ENCODE data around the gene GIT1.
A peak's percentile ranks its signal among the peaks of the same experiment; 100 is the strongest.

GIT1 gene, protein sequence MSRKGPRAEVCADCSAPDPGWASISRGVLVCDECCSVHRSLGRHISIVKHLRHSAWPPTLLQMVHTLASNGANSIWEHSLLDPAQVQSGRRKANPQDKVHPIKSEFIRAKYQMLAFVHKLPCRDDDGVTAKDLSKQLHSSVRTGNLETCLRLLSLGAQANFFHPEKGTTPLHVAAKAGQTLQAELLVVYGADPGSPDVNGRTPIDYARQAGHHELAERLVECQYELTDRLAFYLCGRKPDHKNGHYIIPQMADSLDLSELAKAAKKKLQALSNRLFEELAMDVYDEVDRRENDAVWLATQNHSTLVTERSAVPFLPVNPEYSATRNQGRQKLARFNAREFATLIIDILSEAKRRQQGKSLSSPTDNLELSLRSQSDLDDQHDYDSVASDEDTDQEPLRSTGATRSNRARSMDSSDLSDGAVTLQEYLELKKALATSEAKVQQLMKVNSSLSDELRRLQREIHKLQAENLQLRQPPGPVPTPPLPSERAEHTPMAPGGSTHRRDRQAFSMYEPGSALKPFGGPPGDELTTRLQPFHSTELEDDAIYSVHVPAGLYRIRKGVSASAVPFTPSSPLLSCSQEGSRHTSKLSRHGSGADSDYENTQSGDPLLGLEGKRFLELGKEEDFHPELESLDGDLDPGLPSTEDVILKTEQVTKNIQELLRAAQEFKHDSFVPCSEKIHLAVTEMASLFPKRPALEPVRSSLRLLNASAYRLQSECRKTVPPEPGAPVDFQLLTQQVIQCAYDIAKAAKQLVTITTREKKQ

GRCh38 chr17:29589524-29590410 is at the start of gene GIT1:
GIT1 (minus strand) TSS chr17:29589648; CDS start chr17:29589378, 270 bp downstream.
- DNase-seq (ENCODE audit: low read depth in 2 of 2): peak; percentile 76 to 85

DNA sequence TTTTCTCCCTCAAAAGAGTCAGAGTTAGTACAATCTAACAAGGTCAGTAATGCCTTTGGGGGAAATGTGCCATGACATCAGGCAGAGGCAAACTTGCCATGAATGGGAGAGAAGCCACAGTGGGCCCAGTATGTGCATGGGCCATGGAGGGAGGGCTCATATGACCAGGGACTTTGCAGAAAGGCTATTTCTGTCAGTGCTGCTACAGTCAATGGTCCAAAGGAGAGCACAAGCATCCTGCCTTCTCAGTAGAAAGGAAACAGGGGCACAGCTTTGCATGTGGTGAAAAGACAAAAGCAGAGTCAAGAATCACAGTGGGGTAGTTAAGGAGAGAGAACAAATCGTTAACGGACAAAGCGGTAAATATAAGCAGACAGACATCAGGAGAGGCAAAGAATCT is 44.4 kb upstream of the GIT1 start:
- no peak for DNase-seq (ENCODE audit: low read depth in 2 of 2)

DNA sequence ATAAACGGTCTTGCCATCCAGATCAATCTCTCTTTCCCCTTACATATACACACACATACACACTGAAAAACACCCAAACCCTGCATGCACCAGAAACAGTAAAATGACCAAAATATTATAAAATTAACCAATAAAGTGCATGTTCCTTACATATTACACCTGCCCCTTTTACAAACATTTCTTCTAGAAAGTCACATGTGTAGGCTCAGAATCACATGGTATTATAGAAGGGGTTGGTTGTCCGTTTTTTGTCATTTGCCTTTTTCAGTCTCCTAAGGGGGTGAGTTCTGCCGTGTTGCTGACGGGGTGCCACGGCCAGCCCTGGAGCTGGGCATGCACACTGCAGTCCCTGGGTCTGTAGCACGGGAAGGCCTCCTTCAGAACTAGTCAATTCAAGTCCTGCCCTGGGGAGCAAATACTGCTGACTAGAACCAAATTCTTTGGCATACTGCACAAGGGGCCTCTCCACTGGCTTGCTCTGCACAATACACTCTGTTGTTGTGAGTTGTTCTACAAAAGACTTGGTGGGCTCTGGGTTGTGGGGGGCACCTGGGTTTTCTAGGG is 41.3 kb upstream of the GIT1 start:
- DNase-seq (ENCODE audit: low read depth in 2 of 2): no peak

- no peak for DNase-seq (ENCODE audit: low read depth in 2 of 2)
Measured at GRCh38 chr17:29629839-29630238, 40.4 kb upstream of the GIT1 start.

DNA sequence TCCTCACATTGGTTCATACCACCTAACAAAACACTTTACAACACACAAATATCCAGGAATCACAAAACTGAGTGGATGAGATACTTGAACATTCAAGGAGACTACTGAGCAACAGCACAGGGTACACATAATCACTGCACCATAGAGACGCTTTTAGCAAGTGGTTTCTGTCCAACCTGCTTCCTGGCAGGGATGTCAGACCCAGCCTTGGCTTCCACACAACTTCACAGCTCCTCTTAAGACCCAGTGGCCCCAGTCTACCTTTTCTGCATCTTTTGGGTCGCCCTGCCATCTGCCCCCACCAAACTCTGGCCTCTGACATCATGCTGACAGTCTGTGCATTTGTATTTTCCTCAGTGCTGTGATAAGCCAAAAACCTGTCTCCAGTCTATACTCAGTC is 39.2 kb upstream of the GIT1 start:
- DNase-seq (ENCODE audit: low read depth in 2 of 2): no peak

DNA sequence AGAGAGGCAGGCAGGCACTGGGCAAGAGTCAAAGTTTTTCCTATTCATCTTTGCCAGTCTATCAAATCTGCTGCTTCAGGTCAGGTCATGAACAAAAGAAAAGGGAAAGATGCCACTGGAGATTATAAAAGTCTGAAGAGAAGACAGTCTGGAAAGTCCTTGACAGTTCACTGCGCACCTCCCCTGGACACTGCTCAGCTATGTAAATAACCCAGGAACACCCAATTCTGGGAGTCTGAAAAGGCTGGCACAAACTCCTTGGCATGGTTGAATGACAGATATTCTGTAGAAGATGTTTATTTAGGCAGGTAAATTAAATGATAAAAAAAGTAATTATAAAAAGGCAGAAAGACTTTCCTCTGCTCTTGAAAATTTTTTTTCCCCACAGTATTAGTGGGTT is 38.5 kb upstream of the GIT1 start:
- no peak for DNase-seq (ENCODE audit: low read depth in 2 of 2)

DNA sequence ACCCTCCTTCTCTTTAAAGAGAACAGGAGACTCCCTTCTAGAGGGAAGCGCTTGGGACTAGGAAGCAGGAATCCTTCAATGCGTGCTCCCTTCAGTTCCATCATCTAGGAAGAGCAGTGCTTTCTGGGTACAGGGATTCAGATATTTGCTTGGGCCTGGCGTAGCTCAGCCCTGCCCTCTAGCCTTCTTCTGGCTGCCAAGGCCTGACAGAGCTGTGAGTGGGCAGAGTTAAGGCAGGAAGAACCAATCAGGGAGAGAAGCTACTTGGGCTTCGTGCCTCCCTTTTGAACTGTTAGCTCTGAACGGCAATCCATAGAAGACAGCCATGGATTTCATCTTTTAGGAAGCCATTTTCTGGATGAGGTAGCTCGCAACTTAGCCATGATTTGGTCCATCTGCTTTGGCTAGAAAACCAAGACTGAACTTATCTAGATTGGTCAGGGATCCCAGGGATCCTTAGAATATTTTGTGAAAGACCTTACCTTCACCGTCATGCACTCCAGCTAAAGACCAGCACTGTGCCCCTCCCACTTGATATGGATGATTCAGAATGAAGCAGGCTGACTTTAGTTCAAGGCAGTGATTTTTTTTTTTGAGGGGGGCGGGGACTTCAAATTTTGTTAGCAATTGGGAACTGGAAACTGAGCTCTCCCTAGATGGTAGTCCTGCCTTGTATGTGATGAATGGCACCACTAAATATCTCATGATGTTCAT is 35.7 kb upstream of the GIT1 start:
- DNase-seq (ENCODE audit: low read depth in 2 of 2): no peak

GRCh38 chr17:29624586-29624985 is 35.1 kb upstream of the GIT1 start:
- DNase-seq (ENCODE audit: low read depth in 2 of 2): no peak

DNA sequence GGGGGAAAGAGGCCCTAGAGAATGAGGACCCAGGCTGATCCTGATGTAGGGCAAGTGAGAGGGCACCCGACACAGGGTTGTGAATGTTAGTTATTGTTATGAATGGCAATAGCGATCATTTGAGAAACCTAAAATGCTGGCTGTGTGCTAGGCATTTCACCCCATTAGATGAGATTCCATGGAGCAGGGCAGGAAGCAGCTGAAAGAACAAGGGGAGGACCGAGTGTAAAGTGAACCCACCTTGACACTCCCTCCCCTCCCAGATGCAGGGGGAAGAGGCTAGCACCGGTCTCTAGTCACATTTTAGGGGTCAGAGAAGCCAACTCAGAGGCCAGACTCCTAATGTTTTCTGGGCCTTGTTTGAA is 33.8 kb upstream of the GIT1 start:
- no peak for DNase-seq (ENCODE audit: low read depth in 2 of 2)

- peak in 1 of 2 donors; percentile 64 for DNase-seq (ENCODE audit: low read depth in 2 of 2)
Measured at GRCh38 chr17:29622337-29623282, 33.2 kb upstream of the GIT1 start, which contains the start of gene CORO6. CORO6 (minus strand) TSS chr17:29622912; CDS start chr17:29621421, 1,491 bp downstream.

GRCh38 chr17:29621751-29622194 is 32.3 kb upstream of the GIT1 start:
- DNase-seq (ENCODE audit: low read depth in 2 of 2): no peak

GRCh38 chr17:29620779-29621500 is 31.5 kb upstream of the GIT1 start:
- no peak for DNase-seq (ENCODE audit: low read depth in 2 of 2)

GRCh38 chr17:29620271-29620670 is 30.8 kb upstream of the GIT1 start:
- DNase-seq (ENCODE audit: low read depth in 2 of 2): no peak

DNA sequence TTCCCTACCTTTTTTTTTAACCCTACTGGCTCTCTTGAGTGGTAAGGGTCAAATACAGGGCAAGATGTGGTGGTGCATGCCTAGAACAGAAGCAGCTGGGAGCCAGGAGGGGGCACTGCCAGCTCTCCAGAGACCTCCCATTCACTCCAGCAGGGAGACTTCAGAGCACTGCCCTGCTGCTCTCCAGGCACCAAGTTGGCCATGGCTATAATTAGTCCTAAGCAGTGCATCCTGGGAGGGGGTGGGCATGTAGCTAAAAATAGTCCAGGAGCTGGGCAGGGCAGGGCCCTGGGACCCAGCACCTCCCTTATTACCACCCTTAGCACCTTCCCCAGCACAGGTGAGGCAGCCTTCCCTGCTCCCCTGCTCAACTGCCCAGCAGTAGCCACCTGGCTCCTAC is 29.8 kb upstream of the GIT1 start:
- no peak for DNase-seq (ENCODE audit: low read depth in 2 of 2)

GRCh38 chr17:29618272-29619065 is 29.0 kb upstream of the GIT1 start:
- no peak for DNase-seq (ENCODE audit: low read depth in 2 of 2)

DNA sequence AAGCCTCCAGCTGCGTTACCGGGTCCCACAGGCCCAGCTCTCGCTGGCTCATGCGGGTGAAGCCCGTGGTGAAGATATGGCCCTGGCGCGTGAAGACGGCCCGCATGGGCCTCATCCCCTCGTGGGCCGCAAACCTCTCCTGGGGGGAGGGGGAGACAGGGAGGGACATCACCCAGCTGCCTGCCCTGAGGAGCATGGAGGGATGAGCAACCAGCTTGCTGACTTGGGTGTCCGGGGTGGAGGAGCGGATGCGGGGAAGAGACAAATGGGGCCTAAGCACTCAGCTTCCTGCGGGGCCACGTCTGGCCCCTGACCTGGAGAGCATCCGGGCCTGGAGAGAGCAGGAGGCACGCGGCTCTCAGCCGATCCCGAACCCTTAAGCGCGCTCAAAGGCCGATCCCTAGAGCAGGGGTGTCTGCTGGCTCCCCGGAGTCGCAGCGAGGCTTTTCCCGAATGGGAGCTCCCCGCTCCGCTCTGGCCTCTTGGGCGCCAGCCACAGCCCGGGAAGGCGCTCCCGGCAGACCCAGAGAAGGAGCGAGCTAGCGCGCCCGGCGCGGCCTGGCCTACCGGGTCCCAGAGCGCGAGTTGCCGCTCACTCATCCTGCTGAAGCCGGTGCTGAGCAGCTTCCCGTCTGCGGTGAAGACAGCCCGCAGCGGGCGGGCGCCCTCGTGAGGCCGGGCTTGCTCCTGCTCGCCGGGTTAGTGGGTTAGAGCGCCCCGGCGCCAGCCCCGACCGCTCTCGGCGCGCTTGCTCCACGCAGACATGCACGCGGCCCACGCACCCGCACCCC is 28.2 kb upstream of the GIT1 start:
- peak; percentile 81 to 84 for DNase-seq (ENCODE audit: low read depth in 2 of 2)

GRCh38 chr17:29617125-29617480 is 27.7 kb upstream of the GIT1 start:
- DNase-seq (ENCODE audit: low read depth in 2 of 2): peak; percentile 84 to 91

Measured in stimulated activated CD8-positive, alpha-beta memory T cell treated with anti-CD3 and anti-CD28 coated beads, Interleukin-2, amount 100 ng/mL, for 48 hours (primary cell).